ENCODE results near the gene TAF1.
A peak's percentile ranks its signal among the peaks of the same experiment; 100 is the strongest.
"Not testable (repeated sequence)": the region's sequence is repeated elsewhere in the genome, so short reads cannot be mapped to it uniquely, and the experiment has no call there.

Gene TAF1

DNA sequence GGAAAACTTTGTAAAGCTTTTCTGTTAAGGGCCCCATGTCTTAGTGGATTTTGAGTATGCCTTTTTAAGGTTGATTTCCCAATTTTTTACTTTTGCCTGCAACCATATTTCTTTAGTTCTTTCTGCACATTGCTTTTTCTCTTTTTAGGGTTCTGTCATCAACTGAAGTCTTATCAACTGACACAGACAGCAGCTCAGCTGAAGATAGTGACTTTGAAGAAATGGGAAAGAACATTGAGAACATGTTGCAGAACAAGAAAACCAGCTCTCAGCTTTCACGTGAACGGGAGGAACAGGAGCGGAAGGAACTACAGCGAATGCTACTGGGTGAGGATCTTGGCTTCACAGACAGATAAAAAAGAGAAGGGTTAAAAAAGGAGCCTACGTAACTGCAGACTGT is 27.8 kb downstream of the TAF1 start:
- TF ChIP-seq, protein P1, sequence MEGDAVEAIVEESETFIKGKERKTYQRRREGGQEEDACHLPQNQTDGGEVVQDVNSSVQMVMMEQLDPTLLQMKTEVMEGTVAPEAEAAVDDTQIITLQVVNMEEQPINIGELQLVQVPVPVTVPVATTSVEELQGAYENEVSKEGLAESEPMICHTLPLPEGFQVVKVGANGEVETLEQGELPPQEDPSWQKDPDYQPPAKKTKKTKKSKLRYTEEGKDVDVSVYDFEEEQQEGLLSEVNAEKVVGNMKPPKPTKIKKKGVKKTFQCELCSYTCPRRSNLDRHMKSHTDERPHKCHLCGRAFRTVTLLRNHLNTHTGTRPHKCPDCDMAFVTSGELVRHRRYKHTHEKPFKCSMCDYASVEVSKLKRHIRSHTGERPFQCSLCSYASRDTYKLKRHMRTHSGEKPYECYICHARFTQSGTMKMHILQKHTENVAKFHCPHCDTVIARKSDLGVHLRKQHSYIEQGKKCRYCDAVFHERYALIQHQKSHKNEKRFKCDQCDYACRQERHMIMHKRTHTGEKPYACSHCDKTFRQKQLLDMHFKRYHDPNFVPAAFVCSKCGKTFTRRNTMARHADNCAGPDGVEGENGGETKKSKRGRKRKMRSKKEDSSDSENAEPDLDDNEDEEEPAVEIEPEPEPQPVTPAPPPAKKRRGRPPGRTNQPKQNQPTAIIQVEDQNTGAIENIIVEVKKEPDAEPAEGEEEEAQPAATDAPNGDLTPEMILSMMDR (IDR thresholded peaks at IDR 0.05; ENCODE audit: low read length, missing control alignments), result no peak
- DNase-seq (ENCODE audit: low read depth), result no peak
- no peak overlapping the region for H3K4me3 ChIP-seq (replicated peaks; ENCODE audit: low read depth, low read length)

DNA sequence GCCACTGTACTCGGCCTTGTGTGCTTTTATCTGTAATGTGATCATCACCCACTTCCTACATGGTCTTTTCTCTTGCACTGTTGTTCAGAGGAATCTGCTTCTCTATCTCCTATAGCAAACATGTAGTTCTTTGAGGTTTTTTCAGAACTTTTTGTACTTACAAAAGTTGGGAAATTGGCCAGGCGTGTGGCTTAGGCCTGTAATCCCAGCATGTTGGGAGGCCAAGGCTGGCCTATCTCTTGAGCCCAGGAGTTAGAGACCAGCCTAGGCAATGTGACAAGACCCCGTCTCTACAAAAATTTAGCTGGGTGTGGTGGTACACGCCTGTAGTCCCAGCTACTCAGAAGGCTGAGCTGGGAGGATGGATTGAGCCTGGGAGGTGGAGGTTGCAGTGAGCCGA is 30.4 kb downstream of the TAF1 start:
- DNase-seq (ENCODE audit: low read depth), result no peak
- TF ChIP-seq, protein P1 (IDR thresholded peaks at IDR 0.05; ENCODE audit: low read length, missing control alignments), result no peak

DNA sequence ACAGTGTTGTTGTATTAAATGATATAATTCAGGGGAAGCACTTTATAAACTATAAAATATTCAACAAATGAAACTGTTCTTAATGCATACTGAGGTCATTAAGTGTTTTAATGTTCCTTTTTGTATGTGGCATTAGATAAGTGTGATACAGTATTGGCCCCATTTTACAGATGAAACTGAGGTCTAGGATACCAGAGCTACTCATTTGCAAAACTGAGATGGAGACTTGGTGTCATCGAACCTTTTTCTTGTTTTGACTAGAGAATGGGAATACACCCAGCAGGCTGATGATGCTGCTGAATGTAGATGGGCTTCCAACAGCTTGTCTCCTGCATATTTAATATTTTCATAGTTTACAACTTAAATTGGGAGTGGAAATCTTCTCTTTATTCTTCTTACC is 34.6 kb downstream of the TAF1 start:
- no peak overlapping the region for H3K4me3 ChIP-seq (replicated peaks; ENCODE audit: low read depth, low read length)
- TF ChIP-seq, protein P1 (IDR thresholded peaks at IDR 0.05; ENCODE audit: low read length, missing control alignments), result no peak

More for the DNA sequence above, 30.4 kb downstream of the TAF1 start:
- no peak overlapping the region for H3K4me3 ChIP-seq (replicated peaks; ENCODE audit: low read depth, low read length)

DNA sequence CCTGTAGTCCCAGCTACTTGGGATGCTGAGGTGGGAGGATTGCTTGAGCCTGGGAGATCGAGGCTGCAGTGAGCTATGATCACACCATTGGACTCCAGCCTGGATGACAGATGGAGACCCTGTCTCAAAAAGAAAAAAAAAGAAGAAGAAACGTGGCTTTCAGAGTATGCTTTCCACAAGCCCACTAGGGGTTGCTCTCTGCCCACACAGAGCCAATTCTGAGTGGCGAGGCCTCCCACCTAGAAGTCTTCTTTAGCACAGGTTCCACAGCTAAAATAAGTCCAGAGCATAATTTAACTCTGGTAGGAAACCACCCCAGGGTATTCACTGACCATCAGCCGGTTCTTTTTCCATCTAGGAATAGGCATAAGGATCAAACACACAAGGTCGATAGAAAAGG is 50.1 kb downstream of the TAF1 start:
- not testable (repeated sequence) for DNase-seq (ENCODE audit: low read depth); H3K4me3 ChIP-seq (replicated peaks; ENCODE audit: low read depth, low read length)

More for the DNA sequence above, 34.6 kb downstream of the TAF1 start:
- no peak for DNase-seq (ENCODE audit: low read depth)

DNA sequence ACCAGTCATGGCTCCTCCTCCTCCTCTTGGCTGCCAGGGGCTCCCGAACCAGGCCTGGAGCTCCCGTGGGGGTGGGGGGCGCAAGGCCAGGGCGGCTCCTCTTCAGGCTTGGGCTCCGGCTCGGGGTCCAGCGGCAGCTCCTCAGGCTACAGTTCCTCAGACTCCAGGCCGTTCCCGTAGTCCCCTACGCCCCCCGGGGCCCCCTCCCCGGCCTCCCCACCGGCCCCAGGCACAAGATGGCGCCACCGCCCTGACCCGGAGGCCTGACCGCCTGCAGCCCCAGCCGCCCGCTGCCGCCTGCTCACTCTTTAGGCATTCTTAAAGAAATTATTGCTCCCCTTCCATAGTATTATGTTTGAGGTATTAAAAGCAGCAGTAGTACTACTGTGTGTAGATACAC is 54.5 kb downstream of the TAF1 start:
- TF ChIP-seq, protein P1 (IDR thresholded peaks at IDR 0.05; ENCODE audit: low read length, missing control alignments), result no peak
- DNase-seq (ENCODE audit: low read depth), result no peak
- no peak overlapping the region for H3K4me3 ChIP-seq (replicated peaks; ENCODE audit: low read depth, low read length)

DNA sequence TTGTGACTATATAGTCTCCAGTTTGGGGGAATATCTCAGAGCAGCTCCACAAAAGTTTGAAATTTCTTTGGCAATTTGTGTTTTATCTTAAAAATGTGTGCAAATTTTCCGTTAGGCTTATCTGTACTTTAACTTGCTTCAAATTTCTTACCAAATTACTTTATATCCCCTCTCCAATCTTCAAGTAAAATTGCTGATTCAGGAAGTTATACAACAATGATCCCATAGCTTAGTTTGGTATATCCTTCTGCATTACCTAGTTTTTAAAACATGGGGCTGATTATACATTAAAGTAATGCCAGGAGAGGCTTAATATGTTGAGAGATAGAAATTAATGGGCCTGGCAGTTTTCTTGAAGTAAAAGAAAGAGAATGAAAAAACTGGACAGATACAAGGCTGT is 66.6 kb downstream of the TAF1 start:
- DNase-seq (ENCODE audit: low read depth), result no peak
- no peak overlapping the region for H3K4me3 ChIP-seq (replicated peaks; ENCODE audit: low read depth, low read length)
- TF ChIP-seq, protein P1 (IDR thresholded peaks at IDR 0.05; ENCODE audit: low read length, missing control alignments), result no peak

DNA sequence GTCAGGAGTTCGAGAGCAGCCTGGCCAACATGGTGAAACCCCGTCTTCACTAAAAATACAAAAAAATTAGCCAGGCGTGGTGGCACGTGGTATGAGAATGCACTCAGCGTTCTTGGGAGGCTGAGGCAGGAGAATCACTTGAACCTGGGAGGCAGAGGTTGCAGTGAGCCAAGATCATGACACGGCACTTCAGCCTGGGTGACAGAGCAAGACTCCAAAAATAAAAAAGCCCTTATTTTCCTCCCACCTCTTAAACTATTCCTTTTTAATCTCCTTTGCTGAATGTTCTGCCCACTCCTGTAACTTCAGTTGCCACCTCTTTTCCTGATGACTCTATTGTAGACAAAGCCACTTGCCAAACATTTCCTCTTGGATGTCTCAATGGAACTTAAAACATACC is 72.6 kb downstream of the TAF1 start:
- peak; percentile 2 for DNase-seq (ENCODE audit: low read depth)
- no peak overlapping the region for H3K4me3 ChIP-seq (replicated peaks; ENCODE audit: low read depth, low read length)
- TF ChIP-seq, protein P1 (IDR thresholded peaks at IDR 0.05; ENCODE audit: low read length, missing control alignments), result no peak
